Gastroesophageal sphincter (tissue), 3 donors: ENCODE data around the gene ZC2HC1B.

Experiments
- CTCF ChIP-seq, 4 experiments: fragments of 200-600 bp in 2 of 4; fragments of 450-650 bp in 2 of 4; sonication (generic) in 1 of 4; IDR thresholded peaks; one replicate each; pipeline ENCODE4 v1.5.1; 2017 to 2019; ENCODE audit warnings: antibody characterized with exemption in 4 of 4, mild to moderate bottlenecking in 2 of 4, moderate library complexity in 2 of 4
- EP300 ChIP-seq: sonication (generic); formaldehyde crosslinking; IDR thresholded peaks from one replicate; pipeline ENCODE4 v1.6.1; 2017; ENCODE audit warnings: antibody characterized with exemption, mild to moderate bottlenecking
- POLR2A ChIP-seq, 2 donors: fragments of 450-650 bp; IDR thresholded peaks; one replicate each; pipeline ENCODE4 v1.6.1; 2017; ENCODE audit warnings: antibody characterized with exemption in 2 of 2, mild to moderate bottlenecking in 2 of 2, moderate library complexity in 1 of 2

- no peak for TF ChIP-seq CTCF (IDR thresholded peaks at IDR 0.05)
- TF ChIP-seq POLR2A (IDR thresholded peaks at IDR 0.05), result no peak
- TF ChIP-seq EP300, result no peak
These were observed 109.1 kb downstream of the ZC2HC1B start for GRCh38 chr6:143973097-143973966.
